ENCODE data around the gene FRMD4A. TPM values are rescaled to one million over a fixed set of nuclear protein-coding genes. Genes with fewer than 3 reads are reported as not detected.

Gene FRMD4A
- total and polyA plus RNA-seq, 7 donors, result 3.0 to 27.8 (median 14.4) TPM

DNA sequence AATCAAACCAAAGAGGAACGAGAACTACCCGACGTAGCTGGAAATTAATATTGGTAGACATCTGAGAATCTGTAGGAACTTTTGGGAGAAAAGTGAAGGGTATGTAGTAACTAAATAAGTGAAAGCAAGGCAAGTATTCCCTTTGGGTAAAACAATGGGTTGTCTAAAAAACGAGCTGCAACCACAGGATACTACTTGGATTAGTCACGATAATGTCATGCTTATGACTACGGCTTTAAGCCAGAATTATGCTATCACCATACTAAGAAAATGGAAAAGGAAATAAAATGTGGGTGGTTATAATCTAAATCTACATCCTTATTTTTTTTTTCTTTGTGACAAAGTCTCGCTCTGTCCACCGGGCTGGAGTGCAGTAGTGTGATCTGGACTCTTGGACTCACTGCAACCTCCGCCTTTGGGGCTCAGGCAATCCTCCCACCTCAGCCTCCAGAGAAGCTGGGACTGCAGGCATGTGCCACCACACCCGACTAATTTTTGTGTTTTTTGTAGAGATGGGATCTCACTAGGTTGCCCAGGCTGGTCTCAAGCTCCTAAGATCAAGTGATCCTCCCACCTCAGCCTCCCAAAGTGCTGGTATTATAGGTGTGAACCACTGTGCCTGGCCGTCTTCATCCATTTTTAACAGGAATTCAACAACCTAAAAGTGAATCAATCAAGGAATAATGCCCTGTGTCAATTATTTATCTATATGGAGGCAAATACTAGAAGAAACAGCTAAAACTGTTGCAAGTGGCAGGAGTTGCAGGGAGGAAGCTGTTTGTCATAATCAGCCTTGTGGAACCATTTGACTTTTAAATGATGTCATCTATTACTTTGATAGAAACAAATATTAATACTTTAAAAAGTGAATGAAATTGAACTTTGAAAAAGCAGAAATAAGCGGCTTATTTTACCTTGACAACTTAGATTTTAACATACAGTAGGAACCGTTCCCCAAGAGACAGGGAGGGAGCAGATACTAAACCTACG is 554.6 kb downstream of the FRMD4A start:
- no peak for DNase-seq
- no peaks in the 10 kb centered on the region for H3K9me3 ChIP-seq
- TF ChIP-seq EP300 (IDR thresholded peaks at IDR 0.05), result no peak
- no peak for TF ChIP-seq POLR2AphosphoS5 (IDR thresholded peaks at IDR 0.05)
- TF ChIP-seq, protein P1, sequence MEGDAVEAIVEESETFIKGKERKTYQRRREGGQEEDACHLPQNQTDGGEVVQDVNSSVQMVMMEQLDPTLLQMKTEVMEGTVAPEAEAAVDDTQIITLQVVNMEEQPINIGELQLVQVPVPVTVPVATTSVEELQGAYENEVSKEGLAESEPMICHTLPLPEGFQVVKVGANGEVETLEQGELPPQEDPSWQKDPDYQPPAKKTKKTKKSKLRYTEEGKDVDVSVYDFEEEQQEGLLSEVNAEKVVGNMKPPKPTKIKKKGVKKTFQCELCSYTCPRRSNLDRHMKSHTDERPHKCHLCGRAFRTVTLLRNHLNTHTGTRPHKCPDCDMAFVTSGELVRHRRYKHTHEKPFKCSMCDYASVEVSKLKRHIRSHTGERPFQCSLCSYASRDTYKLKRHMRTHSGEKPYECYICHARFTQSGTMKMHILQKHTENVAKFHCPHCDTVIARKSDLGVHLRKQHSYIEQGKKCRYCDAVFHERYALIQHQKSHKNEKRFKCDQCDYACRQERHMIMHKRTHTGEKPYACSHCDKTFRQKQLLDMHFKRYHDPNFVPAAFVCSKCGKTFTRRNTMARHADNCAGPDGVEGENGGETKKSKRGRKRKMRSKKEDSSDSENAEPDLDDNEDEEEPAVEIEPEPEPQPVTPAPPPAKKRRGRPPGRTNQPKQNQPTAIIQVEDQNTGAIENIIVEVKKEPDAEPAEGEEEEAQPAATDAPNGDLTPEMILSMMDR (IDR thresholded peaks at IDR 0.05), result no peak
- no peak for TF ChIP-seq POLR2A (IDR thresholded peaks at IDR 0.05)

DNA sequence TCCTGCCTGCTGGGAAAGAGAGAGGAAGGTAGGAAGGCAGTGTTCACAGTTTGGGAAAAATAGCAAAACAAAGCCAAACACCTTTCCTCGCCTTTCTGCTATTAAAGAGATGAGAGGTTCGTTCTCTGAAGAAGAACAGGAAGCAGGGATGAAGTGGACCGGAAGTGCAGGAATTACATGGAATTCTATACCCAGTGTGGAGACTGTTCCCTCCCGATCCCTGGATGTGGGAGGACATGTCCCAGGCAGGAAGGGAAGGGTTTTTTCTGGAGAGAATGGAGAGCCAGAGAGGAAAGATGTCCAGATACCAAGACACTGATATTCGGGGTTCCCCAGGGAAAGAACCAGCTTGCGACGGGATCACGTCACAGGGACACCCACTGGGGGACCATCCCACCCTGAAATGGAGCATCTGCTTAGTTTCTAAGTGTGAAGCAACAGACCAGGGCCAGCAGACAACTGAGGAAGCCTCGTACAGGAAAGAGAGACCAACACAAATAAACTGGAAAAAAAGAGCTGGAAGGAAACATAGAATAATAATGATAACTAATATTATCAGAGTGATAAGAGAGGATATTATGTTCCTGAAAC is 556.3 kb downstream of the FRMD4A start:
- peaks cover 0 to 7% (median 0%) of the 10 kb centered on the region in 4 donors for H3K4me1 ChIP-seq
- WGBS, 2 donors, result 84 to 87% methylated on average over 9 of the region's 9 CpGs
- no peak overlapping the region for H3K4me3 ChIP-seq
- no peak for DNase-seq
- H3K9me3 ChIP-seq, result no peaks in the 10 kb centered on the region
- H3K27me3 ChIP-seq, result no peaks in the 10 kb centered on the region
- TF ChIP-seq POLR2A (IDR thresholded peaks at IDR 0.05), result no peak
- TF ChIP-seq, protein P1 (IDR thresholded peaks at IDR 0.05), result no peak
- no peak for TF ChIP-seq POLR2AphosphoS5 (IDR thresholded peaks at IDR 0.05)
- no peak for TF ChIP-seq EP300 (IDR thresholded peaks at IDR 0.05)
- no peaks in the 10 kb centered on the region for H3K36me3 ChIP-seq
- no peak overlapping the region for H3K27ac ChIP-seq
- intact Hi-C loops (cut with DNase I), result no loop called here

More for the DNA sequence above, 554.6 kb downstream of the FRMD4A start:
- intact Hi-C loops (cut with DNase I), result loop anchor here (5.0 kb wide), 2 partner anchors 59 to 404 kb away; no protein-coding TSS in a partner anchor
- Histone ChIP-seq H3K27ac (no peak overlapping the region), H3K36me3 (no peaks in the 10 kb centered on the region), H3K4me1 (peaks cover 0 to 7% (median 0%) of the 10 kb centered on the region in 4 donors), H3K4me3 (no peak overlapping the region), H3K27me3 (no peaks in the 10 kb centered on the region)
- WGBS, 2 donors, result 84 to 90% methylated on average over 14 of the region's 14 CpGs

DNA sequence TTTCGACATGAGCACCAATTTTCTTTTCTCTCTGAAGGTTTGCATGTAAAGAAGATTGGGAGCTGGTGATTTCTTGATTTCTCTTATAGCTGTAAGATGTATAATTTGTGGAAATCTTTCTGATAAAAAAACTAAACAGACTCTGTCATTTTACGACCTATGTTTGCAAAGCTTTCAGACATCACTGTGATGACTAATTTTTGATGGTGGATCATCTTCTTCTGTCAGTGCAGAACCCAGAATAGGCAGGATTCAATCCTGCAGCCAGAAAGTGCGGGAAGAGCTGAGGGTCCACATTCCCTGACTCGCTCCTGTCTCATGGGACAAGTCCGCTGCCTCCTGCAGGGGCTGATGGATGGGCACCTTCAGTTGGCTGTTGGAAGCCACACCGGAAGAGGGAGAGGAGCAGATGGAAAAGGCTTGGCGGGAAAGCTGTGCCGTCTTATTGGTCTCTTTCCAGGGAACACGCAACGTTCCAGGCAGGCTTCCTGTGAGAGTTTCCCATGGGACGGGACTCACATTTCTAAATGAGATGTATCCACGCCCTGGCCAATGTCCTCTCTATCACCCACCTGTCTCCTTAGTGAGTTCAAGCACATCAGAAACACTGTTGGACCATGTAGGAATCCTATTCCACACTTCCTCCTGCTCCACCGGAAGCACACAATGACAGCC is 557.1 kb downstream of the FRMD4A start:
- Histone ChIP-seq H3K4me1 (peaks cover 0 to 7% (median 0%) of the 10 kb centered on the region in 4 donors), H3K4me3 (no peak overlapping the region), H3K9me3 (no peaks in the 10 kb centered on the region), H3K27ac (no peak overlapping the region), H3K36me3 (no peaks in the 10 kb centered on the region), H3K27me3 (no peaks in the 10 kb centered on the region)
- no peak for DNase-seq
- intact Hi-C loops (cut with DNase I), result no loop called here
- WGBS, 2 donors, result 83 to 84% methylated on average over 13 of the region's 13 CpGs
- TF ChIP-seq POLR2A (IDR thresholded peaks at IDR 0.05) (no peak), POLR2AphosphoS5 (IDR thresholded peaks at IDR 0.05) (no peak)
- TF ChIP-seq, protein P1 (IDR thresholded peaks at IDR 0.05), result no peak

DNA sequence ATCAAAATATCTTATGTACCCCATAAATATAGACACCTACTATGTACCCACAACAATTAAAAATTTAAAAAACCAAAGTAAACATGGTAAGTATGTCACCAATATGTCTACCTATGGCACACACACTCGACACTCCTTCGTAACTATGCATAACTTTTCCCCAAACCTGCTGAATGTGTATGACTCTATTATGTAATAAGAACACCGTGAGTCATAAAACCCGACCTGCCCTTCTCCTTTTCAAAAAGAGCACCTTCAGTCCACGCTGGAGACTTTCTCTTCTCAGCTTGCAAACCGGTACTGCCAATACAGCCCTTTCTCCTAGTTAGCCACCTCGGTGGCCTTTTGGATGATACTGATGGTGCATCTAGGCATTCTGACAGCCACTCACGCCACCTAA is 557.7 kb downstream of the FRMD4A start:
- Histone ChIP-seq H3K36me3 (no peaks in the 10 kb centered on the region), H3K9me3 (no peaks in the 10 kb centered on the region), H3K4me1 (peaks cover 0 to 7% (median 0%) of the 10 kb centered on the region in 4 donors), H3K4me3 (no peak overlapping the region), H3K27me3 (no peaks in the 10 kb centered on the region), H3K27ac (no peak overlapping the region)
- 20 to 69% methylated on average over 8 of the region's 8 CpGs for WGBS, 2 donors
- no peak for TF ChIP-seq POLR2A (IDR thresholded peaks at IDR 0.05)
- no peak for TF ChIP-seq EP300 (IDR thresholded peaks at IDR 0.05)
- TF ChIP-seq, protein P1 (IDR thresholded peaks at IDR 0.05), result no peak
- no peak for TF ChIP-seq POLR2AphosphoS5 (IDR thresholded peaks at IDR 0.05)
- DNase-seq, result no peak
- intact Hi-C loops (cut with DNase I), result no loop called here
